Neural progenitor cell (in vitro differentiated cells): Measurements from ENCODE around the gene PSMD8.

Experiments used
- CTCF ChIP-seq: fragments of 200-600 bp; sonication (generic); IDR thresholded peaks from 2 replicates; pipeline ENCODE4 v1.5.1; 2017; ENCODE audit warnings: antibody characterized with exemption, mild to moderate bottlenecking
- EZH2 ChIP-seq: fragments of 200-600 bp; sonication (generic); IDR thresholded peaks from 2 replicates; pipeline ENCODE4 v1.6.1; 2017; ENCODE audit warnings: antibody characterized with exemption, mild to moderate bottlenecking, moderate library complexity
- EZH2phosphoT487 ChIP-seq: fragments of 200-600 bp; sonication (generic); IDR thresholded peaks from 2 replicates; pipeline ENCODE4 v1.6.1; 2017; ENCODE audit warnings: antibody characterized with exemption

- TF ChIP-seq CTCF: no peak
- no peak for TF ChIP-seq EZH2
- TF ChIP-seq EZH2phosphoT487: no peak
These were observed 12.7 kb downstream of the PSMD8 start for GRCh38 chr19:38386971-38387549.
